Left ventricle myocardium inferior (tissue), 1 donor: ENCODE results near the gene UQCR11. TPM values are rescaled to one million over a fixed set of nuclear protein-coding genes. Genes with fewer than 3 reads are reported as not detected.

ENCODE experiments used
- DNase-seq: peaks from one replicate; pipeline ENCODE4 v3.0.0-alpha.2; 2020
- H3K27ac ChIP-seq: fragments of 200-600 bp; replicated peaks from 2 replicates; pipeline ENCODE4 v1.8.0; 2021
- H3K27me3 ChIP-seq: fragments of 200-600 bp; 2 replicates; pipeline ENCODE4 v1.8.0; 2021; ENCODE audit warnings: low read depth
- H3K36me3 ChIP-seq: fragments of 200-600 bp; 2 replicates; pipeline ENCODE4 v1.8.0; 2021
- H3K4me1 ChIP-seq: fragments of 200-600 bp; 2 replicates; pipeline ENCODE4 v1.8.0; 2021
- H3K4me3 ChIP-seq: fragments of 200-600 bp; 2 replicates; pipeline ENCODE4 v1.8.0; 2021; ENCODE audit warnings: mild to moderate bottlenecking, moderate library complexity
- H3K9me3 ChIP-seq: fragments of 200-600 bp; replicated peaks from 2 replicates; pipeline ENCODE4 v1.8.0; 2021
- CTCF ChIP-seq: fragments of 200-600 bp; IDR thresholded peaks from 2 replicates; pipeline ENCODE4 v1.8.0; 2021; ENCODE audit warnings: antibody characterized with exemption, mild to moderate bottlenecking, borderline replicate concordance
- intact Hi-C: fragments of 100-400 bp; cut with micrococcal nuclease; formaldehyde crosslinking; loops from one replicate; pipeline ENCODE4 v1.11.0; 2022
- total RNA-seq: library from RNA; stranded (reverse); fragmentation: NEBNext Ultra II Directional; extraction: Animal tissue kit (Norgen Biotek cat#: 25700); gene quantifications from one replicate; pipeline ENCODE4 v1.2.1, GENCODE V29; 2021
- donor health status: DM: no; HTN: yes; CAD: no; lungs with severe emphysema.

The UQCR11 gene
- total RNA-seq, 1 donor from 2014 or later = 942 TPM

- Histone ChIP-seq H3K36me3 (peaks cover 21% of the 10 kb centered on the region), H3K4me1 (peaks cover 29% of the 10 kb centered on the region), H3K27ac (no peak overlapping the region), H3K9me3 (no peaks in the 10 kb centered on the region), H3K27me3 (no peaks in the 10 kb centered on the region), H3K4me3 (no peak overlapping the region)
- no peak for DNase-seq
- intact Hi-C loops = no loop called here
- no peak for TF ChIP-seq CTCF
These were observed 43.2 kb upstream of the UQCR11 start for GRCh38 chr19:1648459-1648849.

GRCh38 chr19:1647501-1648458, 42.5 kb upstream of the UQCR11 start:
- H3K27ac ChIP-seq = no peak overlapping the region
- no peaks in the 10 kb centered on the region for H3K27me3 ChIP-seq
- peaks cover 25% of the 10 kb centered on the region for H3K4me1 ChIP-seq
- no peak overlapping the region for H3K4me3 ChIP-seq
- no peak for DNase-seq
- no peak for TF ChIP-seq CTCF
- H3K36me3 ChIP-seq = peaks cover 21% of the 10 kb centered on the region
- intact Hi-C loops = no loop called here
- H3K9me3 ChIP-seq = no peaks in the 10 kb centered on the region

- H3K27ac ChIP-seq = no peak overlapping the region
- no peak for TF ChIP-seq CTCF
- peaks cover 23% of the 10 kb centered on the region for H3K4me1 ChIP-seq
- H3K27me3 ChIP-seq = no peaks in the 10 kb centered on the region
- no peak for DNase-seq
- intact Hi-C loops = no loop called here
- no peaks in the 10 kb centered on the region for H3K9me3 ChIP-seq
- H3K36me3 ChIP-seq = peaks cover 21% of the 10 kb centered on the region
- H3K4me3 ChIP-seq = no peak overlapping the region
These were observed 41.6 kb upstream of the UQCR11 start for GRCh38 chr19:1646659-1647453.

GRCh38 chr19:1646149-1646548, 40.9 kb upstream of the UQCR11 start:
- intact Hi-C loops = no loop called here

GRCh38 chr19:1645299-1645698, 40.0 kb upstream of the UQCR11 start:
- no peaks in the 10 kb centered on the region for H3K9me3 ChIP-seq
- H3K27ac ChIP-seq = no peak overlapping the region
- intact Hi-C loops = no loop called here
- no peak for TF ChIP-seq CTCF
- H3K4me3 ChIP-seq = no peak overlapping the region
- H3K27me3 ChIP-seq = no peaks in the 10 kb centered on the region
- peaks cover 7% of the 10 kb centered on the region for H3K4me1 ChIP-seq
- no peak for DNase-seq
- peaks cover 26% of the 10 kb centered on the region for H3K36me3 ChIP-seq

More at GRCh38 chr19:1646149-1646548, 40.9 kb upstream of the UQCR11 start:
- Histone ChIP-seq H3K27ac (no peak overlapping the region), H3K27me3 (no peaks in the 10 kb centered on the region), H3K4me1 (peaks cover 16% of the 10 kb centered on the region), H3K36me3 (peaks cover 21% of the 10 kb centered on the region), H3K4me3 (no peak overlapping the region), H3K9me3 (no peaks in the 10 kb centered on the region)
- DNase-seq = no peak
- no peak for TF ChIP-seq CTCF
